NCI-H748 (cell line): ENCODE data around the gene N4BP2L2.

Experiments
- DNase-seq: peaks from one replicate; lab custom pipeline; 2025; ENCODE audit not compliant: unreplicated experiment; lab: John Stamatoyannopoulos, UW

Gene N4BP2L2

GRCh38 chr13:32472194-32472621 is 66.4 kb downstream of the N4BP2L2 start:
- DNase-seq: no peak

- DNase-seq: no peak
Observed at GRCh38 chr13:32471187-32471922, 67.2 kb downstream of the N4BP2L2 start.

DNA sequence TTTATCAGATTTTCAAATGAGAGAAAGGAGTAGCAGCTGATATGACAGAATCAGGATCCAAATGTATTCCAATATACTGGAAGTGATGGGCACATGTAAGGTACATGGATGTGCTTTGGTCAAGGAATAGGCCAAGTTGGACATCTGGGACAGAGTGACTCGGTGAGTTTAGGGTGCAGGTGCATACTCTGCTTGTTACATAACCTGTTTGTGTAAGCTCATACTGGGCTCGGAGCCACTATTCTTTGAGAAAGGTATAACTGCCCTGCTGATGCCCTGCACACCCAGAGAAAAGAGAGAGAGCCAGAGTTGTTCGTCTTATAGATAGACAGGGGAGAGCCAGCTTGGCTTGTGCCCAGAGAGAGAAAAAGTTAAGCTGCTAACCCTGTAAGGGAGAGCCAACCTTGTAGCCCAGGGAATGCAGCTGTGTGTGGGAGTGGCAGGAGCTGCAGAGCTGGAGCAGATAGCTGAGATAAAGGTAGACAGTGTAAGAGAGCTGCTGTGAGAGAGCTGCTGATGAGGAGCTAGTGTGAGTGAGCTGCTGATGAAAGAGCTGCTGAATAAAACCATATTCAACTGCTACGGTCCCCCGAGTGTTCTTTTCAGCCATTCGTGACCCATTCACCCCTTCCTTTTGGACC is 70.0 kb downstream of the N4BP2L2 start:
- no peak for DNase-seq

GRCh38 chr13:32456591-32456990 is 82.0 kb downstream of the N4BP2L2 start:
- DNase-seq: no peak

GRCh38 chr13:32455594-32455903 is 83.0 kb downstream of the N4BP2L2 start:
- no peak for DNase-seq

DNA sequence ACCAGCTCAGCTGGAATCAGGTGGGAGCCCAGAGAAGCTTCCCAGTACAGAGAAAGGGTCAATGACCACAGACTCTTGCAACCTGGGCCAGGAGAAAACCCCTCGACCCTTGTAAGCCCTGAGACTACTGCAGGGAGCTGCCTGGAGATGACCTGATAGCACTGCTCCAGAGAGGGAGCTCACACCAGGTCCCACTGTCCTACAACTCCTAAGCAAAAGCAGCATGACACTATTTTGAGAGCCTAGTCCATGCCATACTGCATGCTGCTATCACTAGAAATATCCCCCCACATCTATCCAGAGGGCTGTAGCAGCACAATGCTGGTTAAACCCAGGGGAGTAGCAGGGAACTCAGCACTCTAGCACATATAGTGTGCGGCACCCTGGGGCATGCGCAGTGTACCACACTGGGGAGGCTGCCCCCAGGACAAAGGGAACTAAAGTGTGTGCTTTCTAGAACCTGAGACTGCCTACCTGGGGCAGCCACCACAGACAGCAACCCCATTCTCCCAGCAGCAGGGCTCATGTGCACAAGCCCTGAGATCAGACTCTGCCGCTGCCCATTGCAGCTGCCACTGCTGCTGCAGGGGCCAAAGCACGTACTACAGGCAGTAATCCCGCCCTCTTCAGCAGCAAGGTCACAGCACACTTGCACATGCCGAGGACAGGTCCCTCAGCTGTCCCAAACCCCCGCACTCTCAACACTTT is 83.6 kb downstream of the N4BP2L2 start:
- no peak for DNase-seq

DNA sequence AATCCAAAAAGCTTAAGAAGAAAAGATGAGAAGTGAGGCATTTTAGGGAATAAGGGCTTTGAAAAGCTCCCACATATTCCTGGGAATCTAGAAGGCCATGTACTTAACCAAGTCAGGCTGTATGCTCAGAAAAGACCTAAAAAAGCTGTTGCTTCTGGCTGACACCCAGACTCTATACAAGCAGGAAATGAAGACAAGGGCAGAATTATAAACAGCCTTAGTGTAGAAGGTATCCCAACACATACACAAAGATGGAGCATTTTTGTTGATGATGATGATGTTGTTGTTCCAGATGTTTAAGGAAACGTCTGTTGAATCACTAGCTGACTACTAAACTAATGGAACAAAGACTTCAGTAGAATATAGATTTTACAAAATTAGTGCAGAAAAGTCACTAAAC is 84.6 kb downstream of the N4BP2L2 start:
- DNase-seq: no peak

DNA sequence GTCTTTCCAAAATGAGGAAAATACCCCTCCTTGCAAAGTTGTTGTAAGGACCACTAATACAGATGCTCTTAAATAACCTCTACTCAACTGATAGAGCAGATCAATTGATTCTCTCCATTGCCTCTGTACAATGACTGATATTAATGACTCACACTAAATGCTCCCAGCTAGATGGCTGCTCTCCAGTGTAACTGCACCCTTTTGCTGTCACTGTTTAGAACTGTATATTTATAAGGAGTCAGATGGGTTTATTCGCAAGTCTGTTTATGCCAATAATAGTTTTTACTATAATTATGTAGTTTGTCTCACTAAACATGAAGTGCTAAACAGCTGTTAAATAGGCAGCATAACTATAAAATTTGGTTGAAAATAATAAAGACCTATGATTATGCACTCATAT is 89.6 kb downstream of the N4BP2L2 start:
- DNase-seq: no peak

DNA sequence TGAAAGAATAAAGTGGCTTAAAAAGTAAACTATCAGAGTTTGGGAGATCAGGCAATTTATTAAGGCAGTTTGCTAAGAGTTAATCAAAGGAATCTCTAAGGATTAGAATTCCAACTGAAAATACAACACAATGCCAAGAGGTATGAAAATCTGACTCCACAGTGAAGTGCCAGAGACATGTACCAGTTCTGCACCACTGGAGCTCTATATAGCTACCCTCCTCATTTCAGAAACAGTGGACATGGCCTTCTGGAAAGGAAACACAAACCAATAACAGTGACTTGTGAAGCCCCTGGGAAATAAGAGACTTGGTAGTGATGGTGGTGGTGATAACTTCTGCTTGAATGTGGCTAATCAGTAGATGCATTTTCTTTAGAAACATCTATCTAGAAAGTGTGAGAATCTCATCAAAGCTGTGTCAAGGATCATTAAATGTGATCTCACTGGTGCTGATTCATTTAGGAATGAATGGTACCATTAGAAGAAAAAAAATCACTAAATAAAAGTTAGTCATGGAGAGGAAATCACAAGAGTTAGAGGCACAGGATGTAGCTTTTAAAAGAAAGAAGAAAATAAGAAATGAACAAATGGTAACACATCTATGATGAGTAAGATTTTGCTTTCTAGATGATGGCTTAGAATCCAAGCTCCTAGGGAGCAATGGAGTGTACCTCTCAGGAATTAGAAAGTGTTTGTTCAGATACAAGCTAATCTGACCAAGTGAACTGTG is 90.5 kb downstream of the N4BP2L2 start:
- DNase-seq: no peak

- DNase-seq: no peak
Observed at GRCh38 chr13:32446773-32447465, 91.7 kb downstream of the N4BP2L2 start.

- DNase-seq: no peak
Observed at GRCh38 chr13:32446220-32446619, 92.4 kb downstream of the N4BP2L2 start.

GRCh38 chr13:32445461-32445860 is 93.1 kb downstream of the N4BP2L2 start:
- no peak for DNase-seq

- DNase-seq: peak; percentile 34
Observed at GRCh38 chr13:32443111-32443510, 95.5 kb downstream of the N4BP2L2 start.

GRCh38 chr13:32438871-32439270 is 99.7 kb downstream of the N4BP2L2 start:
- DNase-seq: no peak

DNA sequence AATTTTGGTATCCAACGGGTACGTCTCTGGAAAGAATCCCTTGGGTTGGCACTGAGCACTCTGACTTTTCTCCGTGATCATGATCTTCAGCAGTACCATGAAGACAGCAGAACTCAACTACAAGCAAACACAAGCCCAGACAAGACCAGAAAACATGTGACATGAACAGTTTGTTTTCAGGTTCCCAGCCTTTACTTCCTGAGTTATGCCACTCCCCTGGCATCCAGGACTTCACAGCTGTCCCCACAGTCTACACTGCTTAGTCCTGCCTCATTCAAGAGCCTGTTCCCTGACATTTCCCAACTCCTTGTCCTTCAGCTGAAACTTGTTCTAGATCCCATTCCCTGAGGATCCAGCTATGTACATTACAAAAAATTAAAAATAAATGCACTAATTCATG is 105.7 kb downstream of the N4BP2L2 start:
- no peak for DNase-seq

GRCh38 chr13:32431361-32431760 is 107.2 kb downstream of the N4BP2L2 start:
- no peak for DNase-seq

DNA sequence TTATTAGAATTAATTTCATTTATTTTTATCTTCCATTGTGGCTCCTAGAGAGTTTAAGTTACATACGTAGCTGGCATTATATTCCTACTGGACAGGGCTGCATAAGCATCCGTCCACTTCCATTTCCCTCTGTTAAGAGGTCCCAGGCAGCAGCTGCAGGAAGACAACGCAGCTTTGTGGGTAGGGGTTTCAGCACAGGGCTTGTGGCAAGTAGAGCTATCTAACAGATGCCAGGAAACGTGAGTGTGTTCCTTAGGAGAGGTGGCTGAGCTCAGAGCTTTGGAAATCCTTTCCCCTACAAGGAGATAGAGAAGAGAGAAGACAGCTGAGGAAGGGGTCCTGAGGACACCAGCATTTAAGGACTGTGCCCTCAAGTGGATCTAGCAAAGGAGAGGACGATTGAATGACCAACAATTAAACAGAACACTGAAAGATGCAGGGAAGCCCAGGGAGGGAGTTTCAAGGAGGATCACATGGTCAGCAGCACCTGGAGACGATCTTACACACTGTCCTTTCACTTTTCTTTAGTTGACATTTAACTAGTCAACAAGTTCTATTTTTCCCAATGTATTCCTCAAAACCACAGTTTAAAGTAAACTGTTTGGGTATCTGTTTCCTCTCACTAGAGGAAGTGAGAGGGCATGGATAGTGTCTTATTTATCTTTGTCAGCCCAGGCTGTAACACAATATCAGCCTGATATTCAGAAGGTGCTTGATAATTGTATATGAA is 108.4 kb downstream of the N4BP2L2 start:
- DNase-seq: no peak

DNA sequence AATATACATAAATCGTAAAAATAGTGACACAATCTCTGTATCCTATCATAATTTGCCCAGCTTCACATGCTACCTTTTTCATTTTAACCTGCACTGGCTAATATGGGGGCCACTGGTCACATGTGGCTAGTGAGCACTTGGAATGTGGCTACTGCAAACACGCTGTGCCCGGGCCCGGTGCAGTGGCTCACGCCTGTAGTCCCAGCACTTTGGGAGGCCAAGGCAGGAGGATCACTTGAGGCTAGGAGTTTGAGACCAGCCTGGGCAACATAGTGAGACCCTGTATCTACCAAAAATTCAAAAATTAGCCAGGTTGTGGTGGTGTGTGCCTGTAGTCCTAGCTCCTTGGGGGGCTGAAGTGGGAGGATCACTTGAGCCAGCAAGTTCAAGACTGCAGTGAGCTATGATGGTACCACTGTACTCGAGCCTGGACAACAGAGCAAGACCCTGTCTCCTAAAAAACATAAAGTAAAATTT is 109.1 kb downstream of the N4BP2L2 start:
- no peak for DNase-seq

DNA sequence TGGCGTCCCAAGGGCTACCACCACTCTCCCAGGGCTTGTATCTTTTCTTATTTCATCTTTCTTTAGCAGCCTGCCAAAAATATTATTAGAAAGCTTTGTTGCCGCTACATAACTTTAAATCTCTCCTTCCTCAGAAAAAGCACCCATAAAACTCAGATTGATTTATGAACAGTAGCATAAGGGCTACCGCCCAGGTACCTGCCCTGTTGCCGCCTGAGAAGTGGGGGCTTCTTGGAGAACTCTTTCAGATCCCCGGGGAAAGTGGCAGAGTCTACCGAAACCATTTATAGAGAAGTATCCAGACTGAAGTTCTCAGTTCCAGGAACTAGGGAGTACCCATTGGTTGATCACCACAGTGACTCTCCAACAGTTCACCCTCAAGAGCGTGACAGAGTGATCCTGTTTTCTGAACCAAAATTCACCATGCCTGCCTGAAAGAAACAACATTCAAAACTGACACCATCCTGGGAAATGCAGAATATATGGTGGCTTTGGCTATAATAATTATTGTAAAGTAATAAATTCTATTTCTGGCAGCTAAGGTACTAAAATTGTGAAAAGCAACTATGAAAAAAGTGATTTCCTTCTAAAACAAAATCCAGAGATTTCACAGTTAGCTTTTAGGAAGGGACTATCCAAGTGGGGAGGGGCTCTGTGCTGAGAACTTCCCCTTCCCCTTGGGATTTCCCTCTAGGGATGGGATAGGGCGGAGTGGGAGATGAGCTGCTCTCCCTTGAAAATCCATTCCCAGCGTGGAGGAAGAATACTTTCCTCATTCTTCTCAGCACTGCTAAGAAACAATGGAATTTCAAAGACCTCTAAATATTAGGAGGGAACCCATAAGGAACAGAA is 109.8 kb downstream of the N4BP2L2 start:
- no peak for DNase-seq
